NCI-H2227 treated with DMSO at 0.1 percent for 48 hours (cell line): ENCODE results near the gene CCL5.

ENCODE experiments used
- DNase-seq: peaks from one replicate; lab custom pipeline; 2025; lab: John Stamatoyannopoulos, UW

CCL5 gene

DNA sequence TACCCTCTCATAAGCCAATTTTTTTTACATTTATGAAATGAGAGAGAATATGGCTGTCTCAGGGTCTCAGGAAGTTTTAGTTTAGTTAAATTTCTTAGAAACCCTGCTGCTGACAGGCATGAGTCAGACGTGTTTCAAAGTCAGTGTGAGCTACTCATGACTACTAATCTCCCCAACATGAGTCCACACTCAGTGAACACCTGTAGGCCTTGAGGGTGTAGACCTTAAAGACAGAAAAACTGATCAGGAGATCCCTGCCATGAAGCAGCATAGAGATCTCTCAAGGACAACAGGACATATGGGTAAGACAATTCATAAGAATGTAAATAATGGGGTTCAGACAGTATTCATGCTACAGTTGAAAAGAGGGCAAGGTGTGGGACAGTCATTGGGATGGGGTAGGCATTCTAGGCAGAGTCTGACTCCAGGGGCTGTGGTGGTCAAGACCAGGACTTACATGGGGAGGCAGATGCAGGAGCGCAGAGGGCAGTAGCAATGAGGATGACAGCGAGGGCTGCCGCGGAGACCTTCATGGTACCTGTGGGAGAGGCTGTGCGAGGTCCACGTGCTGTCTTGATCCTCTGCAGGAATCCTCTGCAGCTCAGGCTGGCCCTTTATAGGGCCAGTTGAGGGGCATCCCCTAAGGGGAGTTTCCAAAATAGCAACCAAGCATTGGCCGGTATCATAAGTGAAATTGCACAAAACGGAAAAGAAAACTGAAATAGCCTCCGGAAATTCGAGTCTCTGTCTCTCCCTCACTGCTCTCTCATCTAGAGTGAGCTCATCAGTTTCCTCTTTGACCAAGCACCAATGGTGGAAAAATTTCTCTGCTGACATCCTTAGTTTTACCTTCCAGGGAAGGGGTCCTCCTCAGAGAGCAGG, at the start of gene CCL5:
Gene CCL5, minus strand, starts transcription at position 588 of the 882 bp plus-strand sequence.
- DNase-seq = no peak

DNA sequence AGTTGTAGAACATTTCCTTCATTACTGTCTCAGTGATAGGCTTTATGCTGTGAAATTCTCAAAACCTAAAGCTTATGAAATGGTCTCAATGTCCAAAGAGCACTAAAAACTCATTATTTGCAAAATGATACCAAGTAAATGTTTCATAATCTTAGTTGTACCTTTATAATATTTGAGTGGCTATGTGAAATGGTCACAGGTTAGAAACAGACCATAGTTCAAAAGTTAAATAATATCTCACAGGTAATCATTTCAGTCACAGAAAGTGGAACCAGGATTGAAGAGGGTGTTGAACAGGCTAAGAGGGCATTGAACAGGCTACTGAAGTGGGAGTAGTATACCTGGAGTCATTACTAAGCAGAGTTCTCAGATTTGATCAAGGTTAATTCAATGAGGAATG, 47.6 kb upstream of the CCL5 start:
- no peak for DNase-seq

DNA sequence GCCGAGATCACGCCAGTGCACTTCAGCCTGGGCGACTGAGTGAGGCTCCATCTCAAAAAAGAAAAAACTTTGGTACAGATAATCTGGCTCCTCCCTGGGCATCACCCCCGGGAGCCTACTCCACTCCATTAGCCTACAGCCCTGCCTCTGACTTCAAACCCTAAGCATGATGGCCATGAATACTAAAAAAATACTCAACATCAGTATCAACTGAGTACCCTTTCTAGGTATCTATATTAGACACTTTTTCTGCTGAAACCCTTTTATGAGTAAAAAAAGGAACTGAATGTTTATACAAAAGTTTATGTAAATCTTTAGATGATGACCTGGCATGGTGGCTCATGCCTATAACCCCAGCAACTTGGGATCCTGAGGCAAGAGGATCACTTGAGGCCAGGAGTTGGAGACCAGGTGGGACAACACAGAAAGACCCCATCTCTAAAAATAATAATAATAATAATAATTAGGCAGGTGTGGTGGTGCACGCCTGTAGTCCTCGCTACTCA, 43.5 kb upstream of the CCL5 start:
- no peak for DNase-seq

DNA sequence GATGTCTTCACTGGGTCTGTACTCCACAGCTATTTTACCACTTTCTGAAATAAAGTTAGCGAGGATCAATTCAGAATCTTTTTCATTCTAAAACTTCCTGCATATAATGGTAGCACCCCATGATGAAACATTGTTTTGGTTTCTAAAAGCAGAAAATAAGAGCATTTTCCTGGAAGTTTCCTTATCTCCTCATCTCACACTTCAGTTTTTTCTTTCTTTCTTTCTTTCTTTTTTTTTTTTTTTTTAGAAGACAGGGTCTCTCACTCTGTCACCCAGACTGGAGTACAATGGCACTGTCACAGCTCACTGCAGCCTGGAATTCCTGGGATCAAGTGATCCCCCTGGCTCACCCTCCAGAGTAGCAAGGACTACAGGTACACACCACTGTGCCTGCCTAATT, 40.1 kb upstream of the CCL5 start:
- no peak for DNase-seq

DNA sequence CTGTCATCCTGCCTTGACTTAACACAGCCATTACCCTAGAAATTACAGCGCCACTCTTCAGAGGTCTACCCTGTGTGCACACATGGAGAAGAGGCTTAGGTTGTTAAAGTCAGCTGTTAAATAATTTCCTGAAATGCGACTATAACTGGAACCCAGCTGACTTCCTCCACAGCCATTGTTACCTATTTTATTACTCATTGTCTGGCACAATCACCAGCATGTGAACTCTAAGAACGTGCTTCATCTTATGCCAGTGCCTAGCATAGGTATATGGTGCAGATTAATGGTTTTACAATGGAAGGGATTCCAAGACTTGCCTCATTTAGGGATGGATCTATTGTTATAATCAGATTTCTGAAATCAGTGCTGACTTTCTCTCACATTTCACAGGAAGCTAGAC, 38.5 kb upstream of the CCL5 start:
- DNase-seq = no peak

DNA sequence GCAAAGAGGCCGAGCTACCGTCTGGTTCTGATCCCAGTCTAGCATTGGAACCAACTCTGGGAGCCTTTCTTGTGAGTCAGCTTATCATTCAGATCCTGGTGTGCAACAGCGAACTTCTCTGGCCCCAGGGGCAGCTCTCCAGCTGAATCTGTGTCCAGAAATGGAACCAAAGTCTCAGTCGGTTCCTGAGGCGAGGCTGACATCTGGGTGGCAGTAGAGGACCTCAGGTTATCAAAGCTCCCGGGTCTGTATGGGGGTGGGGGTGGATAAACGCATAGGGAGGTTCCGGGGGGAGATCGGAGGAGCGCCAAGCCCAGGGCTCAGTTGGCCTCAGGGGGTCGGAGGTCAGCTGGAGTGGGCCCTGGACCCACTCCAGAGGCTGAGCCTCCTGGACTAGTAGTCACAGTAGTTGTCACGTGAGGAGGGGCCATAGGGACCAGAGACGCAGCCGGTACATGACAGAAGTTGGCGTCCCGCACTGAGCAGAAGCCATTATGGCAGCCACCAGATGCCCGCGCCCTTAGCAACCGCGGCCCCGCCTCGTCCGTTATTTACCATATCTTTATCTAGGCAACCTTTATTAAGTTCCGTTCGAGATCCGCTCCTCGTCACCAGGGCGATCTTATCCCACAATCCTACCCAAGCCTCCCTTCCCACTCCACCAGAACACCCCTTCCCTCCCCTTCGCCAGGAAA, 37.5 kb upstream of the CCL5 start:
- no peak for DNase-seq

DNA sequence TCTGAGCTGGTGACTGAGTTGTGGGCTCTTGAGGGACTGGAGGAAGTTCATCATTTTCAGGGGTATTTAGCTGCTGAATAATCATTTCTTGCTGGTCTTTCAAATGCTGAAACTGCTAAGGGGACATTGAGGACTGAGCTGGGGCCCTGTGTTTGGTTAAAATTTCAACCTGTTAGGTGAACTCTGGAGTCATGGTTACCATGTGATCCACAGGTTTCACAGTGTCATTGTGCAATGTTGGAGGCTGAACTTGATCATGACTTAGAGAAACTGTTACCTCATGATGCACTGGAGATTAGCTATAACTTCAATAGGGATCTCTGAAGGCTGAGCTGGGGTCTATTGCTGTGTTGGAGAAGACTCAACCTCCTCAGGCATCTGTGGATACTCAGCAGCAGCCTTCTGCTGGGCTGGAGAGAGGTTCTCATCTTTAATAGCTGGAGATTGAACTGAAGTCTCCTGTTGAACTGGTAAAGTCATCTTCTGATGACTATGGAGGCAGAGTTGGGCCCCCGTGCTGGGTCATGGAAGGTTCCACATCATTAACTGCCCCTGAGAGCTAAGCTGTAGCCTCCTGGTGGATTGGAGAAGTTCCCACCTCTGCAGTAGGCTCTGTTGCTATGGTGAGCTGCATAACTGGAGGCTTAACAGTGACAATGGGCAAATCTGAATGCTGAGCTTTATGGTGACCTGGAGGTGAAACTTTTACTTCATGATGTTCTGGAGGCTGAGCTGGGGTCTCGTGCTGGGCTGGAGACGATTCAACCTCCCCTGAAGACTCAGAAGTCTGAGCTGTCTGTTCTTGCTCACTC, 35.2 kb upstream of the CCL5 start:
- DNase-seq = no peak

DNA sequence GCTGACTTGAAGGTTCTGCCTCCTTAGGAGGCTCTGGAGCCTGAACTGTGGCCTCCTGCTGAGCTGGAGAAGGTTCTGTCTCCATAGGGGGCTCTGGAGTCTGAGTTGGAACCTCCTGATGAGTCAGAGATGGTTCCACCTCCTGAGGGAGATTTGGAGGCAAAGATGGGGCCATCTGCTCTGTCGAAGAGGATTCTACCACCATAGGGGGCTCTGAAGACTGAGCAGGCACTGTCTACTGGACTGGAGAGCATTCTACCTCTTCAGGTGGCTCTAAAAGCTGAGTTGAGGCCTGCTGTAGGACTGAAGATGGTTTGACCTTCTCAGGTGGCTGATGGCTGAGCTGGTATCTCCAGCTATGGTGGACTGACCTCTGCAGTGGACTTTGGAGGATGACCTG, 34.2 kb upstream of the CCL5 start:
- DNase-seq = no peak

DNA sequence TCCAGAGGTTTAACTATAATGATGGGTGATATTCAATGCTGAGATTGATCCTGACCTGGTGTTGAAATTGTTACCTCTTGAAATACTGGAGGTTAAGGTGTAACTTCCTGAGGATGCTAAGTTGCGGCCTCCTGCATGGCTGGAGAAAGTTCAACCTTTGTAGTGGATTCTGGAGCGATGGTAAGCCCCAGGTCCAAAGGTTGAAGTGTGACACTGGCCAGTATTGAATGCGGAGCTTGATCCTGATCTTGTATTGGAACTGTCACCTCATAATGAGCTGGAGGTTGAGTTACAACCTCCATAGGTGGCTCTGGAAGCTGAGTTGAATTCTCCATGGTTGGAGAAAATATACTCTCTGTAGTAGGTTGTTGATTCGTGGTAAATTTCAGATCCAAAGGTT, 33.4 kb upstream of the CCL5 start:
- no peak for DNase-seq

DNA sequence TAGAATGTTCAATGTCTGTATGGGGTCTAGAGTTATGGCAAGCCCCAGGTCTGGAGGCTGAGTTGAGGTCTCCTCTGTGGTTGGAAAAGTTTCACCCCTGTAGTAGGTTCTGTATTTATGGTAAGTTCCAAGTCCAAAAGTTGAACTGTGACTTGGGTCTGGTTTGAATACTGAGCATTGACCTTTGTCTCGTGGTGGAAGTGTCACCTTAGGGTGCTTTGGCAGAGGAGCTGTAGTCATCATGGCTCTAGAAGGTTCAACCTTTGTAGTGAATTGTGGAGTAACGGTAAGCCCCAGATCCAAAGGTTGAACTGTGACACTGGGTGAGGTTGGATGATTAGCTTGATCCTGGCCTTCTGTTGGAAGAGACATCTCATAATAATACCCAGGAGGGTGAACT, 32.8 kb upstream of the CCL5 start:
- DNase-seq = no peak

DNA sequence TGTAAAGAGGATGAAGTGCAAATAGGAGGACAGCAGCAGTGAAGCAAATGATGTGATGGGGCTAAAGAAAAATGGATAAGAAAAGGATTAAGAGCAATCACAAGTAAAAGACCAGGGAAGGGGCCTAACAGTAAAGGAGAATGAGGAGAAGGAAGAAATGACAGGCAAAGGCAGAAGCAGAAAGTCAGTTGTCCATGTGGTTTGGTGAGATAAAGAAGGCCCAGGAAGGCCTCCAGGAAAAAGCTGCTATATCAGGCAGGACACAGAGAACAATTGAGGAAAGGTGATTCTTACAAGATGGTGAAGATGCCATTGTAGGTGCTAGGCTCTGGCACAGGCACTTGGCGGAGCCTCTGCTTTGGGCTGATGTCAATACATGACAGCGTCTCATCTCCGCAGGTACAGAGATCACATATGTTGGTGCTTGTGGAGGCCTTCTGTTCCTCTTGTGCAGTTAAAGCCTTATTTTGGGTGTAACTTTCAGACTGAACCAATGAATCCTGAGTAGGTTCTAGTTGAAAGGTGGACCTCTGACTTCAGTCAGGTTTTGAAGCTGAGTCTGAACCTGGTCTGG, 32.3 kb upstream of the CCL5 start:
- DNase-seq = no peak

DNA sequence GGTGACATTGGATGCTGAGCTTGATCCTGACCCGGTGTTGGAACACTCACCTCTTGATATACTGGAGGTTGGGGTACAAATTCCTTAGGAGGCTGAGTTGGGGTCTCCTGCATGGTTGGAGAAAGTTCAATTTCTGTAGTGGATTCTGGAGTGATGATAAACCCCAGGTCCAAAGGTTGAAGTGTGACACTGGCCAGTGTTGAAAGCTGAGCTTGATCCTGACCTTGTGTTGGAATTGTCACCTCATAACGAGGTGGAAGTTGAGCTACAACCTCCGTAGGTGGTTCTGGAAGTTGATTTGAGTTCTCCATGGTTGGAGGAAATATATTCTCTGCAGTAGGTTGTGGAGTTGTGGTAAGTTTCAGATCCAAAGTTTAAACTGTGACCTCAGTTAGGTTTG, 29.2 kb upstream of the CCL5 start:
- DNase-seq = no peak

DNA sequence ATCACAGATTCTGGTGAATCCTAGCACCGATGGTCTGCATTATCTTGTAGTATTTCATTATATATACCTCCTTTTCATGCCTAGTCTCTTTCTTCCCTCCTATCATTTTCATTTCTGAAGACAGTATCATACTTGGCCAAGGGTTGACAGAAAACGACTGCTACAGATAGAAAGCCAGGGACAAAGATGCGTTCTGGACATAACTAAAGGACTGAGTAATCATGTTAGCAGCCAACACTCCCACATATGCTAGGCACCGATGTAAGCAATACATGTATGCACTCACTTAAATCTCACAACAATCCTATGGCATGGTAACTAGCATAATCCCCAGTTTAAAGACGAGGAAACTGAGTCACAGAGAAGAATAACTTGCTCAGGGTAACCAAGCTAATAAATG, 27.5 kb upstream of the CCL5 start:
- no peak for DNase-seq

DNA sequence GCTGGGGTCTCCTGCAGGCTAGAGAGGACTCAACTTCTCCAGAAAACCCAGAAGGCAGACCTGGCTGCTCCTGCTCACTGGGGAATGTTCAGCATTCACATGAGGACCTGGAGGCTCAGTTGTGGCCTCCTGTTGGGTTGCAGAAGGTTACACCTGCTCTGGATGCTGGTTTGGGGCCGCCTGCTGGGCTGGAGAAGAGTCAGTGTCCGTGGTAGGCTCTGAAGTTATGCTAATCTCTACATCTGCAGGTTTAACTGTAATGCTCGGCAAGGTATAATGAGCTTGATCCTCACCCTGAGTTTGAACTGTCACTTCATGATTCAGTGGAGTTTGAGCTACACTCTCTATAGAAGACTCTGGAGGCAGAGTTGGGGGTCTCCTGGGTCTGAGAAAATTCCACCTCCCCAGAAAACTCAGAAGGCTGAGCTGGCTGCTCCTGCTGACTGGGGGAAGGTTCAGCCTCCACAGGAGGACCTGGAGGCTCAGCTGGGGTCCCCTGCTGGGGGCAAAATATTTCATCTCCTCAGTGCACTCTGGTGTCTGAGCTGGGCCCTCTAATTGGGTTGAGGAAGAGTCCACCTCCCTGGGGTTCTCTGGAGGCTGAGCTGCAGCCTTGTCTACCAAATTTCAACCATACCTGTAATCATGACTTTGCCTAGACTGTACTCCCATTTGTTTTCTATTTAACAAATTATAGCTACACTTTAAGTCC, 26.9 kb upstream of the CCL5 start:
- DNase-seq = no peak

DNA sequence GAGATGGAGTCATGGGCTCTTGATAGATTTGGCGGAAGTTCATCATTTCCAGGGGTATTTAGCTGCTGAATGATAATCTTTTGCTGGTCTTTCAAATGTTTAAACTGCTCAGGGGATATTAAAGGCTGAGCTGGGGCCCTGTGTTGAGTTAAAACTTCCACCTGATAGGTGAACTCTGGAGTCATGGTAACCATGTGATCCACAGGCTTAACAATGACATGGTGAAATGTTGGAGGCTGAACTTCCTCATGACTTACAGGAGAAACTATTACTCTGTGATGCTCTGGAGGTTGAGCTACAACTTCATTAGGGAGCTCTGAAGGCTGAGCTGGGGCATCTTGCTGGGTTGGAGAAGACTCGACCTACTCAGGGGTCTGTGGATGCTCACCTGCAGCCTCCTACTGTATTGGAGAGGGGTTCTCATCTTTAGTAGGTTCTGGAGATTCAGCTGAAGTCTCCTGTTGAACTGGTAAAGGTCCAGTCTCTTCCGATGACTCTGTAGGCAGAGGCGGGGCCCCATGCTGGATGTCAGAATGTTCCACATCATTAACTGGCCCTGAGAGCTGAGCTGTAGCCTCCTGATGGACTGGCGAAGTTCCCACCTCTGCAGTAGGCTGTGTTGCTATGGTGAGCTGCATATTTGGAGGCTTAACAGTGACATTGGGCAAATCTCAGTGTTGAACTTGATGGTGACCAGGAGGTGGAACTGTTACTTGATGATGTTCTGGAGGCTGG, 26.2 kb upstream of the CCL5 start:
- DNase-seq = no peak

DNA sequence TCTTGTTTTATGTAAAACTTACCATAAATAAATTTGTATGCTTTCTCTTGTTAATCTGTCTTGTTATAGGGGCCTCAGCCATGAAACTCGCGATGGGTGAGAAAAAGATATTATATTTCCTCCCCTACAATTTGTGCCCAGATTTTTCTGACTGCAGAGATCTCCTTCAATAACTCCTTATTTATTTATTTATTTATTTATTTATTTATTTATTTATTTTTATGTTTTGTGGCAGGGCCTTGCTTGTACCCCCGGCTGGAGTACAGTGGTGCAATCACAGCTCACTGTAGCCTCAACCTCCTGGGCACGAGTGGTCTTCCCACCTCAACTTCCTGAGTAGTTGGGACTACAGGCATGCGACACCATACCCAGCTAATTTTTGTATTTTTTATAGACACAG, 23.3 kb upstream of the CCL5 start:
- DNase-seq = no peak

DNA sequence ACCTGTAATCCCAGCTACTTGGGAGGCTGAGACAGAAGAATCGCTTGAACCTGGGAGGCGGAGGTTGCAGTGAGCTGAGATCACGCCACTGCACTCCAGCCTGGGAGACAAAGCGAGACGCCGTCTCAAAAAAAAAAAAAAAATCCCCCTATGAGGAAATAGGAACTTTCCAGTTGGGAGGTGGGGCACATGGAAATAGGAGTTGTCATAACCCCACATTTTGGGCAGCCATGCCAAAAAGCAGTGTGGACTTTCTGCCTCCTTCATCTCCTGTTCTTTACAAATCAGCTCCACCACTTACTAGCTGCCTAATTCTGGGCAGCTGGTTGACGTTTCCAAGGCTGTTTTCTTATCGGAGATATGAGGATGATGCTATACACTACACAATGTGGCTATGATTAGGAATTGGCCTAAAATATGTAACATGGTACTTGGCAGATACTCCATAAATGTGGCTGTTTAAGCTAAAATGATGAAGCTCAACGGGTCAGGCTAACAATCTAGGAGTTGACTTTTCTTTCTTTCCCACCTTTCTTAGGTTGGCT, 21.5 kb upstream of the CCL5 start:
- DNase-seq = no peak

DNA sequence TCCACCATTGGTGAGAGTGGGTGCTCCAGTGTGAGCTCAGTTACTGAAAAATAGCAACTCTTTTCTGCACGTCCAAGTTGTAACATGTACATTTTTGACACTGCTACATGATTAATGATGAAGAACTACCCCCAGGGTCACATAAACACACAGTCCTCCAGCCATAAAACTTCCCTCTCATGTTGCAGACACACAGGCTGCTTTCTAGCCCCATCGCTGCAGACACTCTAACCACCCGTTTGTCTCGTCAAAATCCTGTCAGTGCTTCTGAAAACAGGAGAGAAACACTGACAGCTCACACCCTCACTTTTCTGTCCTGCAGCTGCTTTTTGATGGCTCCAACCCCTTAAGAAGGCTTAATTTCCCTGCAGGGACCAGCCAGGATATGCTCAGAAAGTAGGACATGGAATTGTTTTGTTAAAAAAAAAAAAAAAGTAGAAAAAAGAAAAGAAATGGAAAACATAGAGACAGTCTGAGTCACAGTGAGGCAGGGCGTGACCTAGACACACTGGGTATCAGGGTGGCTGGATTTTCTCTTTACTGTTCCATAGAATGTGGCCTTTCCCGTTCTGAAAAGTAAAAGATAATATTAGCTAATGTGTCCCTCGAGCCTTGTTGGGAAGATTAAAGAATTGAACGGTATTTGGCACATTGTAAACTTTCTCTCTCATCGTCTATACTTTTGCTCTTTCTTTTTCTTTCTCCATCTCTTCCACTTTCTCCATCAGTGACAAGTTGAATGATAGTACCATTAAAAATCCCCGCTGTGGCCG, 20.7 kb upstream of the CCL5 start:
- no peak for DNase-seq

DNA sequence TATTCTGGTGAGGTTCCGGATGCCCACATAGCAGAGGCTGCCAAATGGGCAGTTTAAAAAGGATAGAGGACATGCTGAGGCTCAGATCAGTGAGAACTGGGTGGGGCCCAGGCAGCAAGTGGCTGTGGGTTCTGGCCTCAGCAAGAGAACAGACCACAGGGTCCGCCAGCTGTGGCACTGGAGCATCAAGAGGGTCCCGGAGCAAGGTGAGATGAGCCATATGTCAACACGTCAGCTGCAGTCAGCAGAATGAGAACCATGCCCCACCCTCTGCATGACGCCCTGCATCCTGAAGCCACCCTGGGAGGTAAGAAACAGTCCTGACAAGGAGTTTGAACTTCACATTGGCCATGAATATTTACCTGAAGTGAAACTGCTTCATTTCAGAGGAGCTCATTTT, 20.1 kb upstream of the CCL5 start:
- no peak for DNase-seq
